ENCODE measurements around the gene SPDYE5.
"Not testable (repeated sequence)": the region's sequence is repeated elsewhere in the genome, so short reads cannot be mapped to it uniquely, and the experiment has no call there.

SPDYE5 gene

GRCh38 chr7:75492020-75492419 is at the start of gene SPDYE5:
SPDYE5 (plus strand) TSS chr7:75492320; CDS start chr7:75494048, 1,728 bp downstream.
- not testable (repeated sequence) for DNase-seq

- DNase-seq: not testable (repeated sequence)
Observed at GRCh38 chr7:75442465-75443111, 49.5 kb upstream of the SPDYE5 start.

- not testable (repeated sequence) for DNase-seq
Observed at GRCh38 chr7:75449946-75450345, 42.2 kb upstream of the SPDYE5 start.

- not testable (repeated sequence) for DNase-seq
Observed at GRCh38 chr7:75452494-75452955, 39.6 kb upstream of the SPDYE5 start.

- DNase-seq: not testable (repeated sequence)
Observed at GRCh38 chr7:75456403-75456802, 35.7 kb upstream of the SPDYE5 start.

- not testable (repeated sequence) for DNase-seq
Observed at GRCh38 chr7:75458034-75458433, 34.1 kb upstream of the SPDYE5 start.

GRCh38 chr7:75460541-75460940 is 31.6 kb upstream of the SPDYE5 start:
- DNase-seq: not testable (repeated sequence)

GRCh38 chr7:75470166-75470565 is 22.0 kb upstream of the SPDYE5 start:
- DNase-seq: not testable (repeated sequence)

- not testable (repeated sequence) for DNase-seq
Observed at GRCh38 chr7:75477457-75477856, 14.7 kb upstream of the SPDYE5 start.

GRCh38 chr7:75480313-75480712 is 11.8 kb upstream of the SPDYE5 start:
- DNase-seq: not testable (repeated sequence)

GRCh38 chr7:75485355-75485978 is 6.7 kb upstream of the SPDYE5 start:
- not testable (repeated sequence) for DNase-seq

GRCh38 chr7:75485979-75486643 is 6.0 kb upstream of the SPDYE5 start, which contains the start of gene POM121C:
POM121C (minus strand) TSS chr7:75486299; CDS start chr7:75441496, 44,803 bp downstream.
- DNase-seq: peak; percentile 72

- DNase-seq: not testable (repeated sequence)
Observed at GRCh38 chr7:75509033-75509432, 16.9 kb downstream of the SPDYE5 start.

GRCh38 chr7:75518842-75519241 is 26.7 kb downstream of the SPDYE5 start:
- not testable (repeated sequence) for DNase-seq

- not testable (repeated sequence) for DNase-seq
Observed at GRCh38 chr7:75521727-75522126, 29.6 kb downstream of the SPDYE5 start.

- not testable (repeated sequence) for DNase-seq
Observed at GRCh38 chr7:75527224-75527722, 35.2 kb downstream of the SPDYE5 start.

- DNase-seq: no peak
Observed at GRCh38 chr7:75531359-75531821, 39.3 kb downstream of the SPDYE5 start.

- no peak for DNase-seq
Observed at GRCh38 chr7:75532639-75533038, 40.5 kb downstream of the SPDYE5 start.

GRCh38 chr7:75533926-75534325 is 41.8 kb downstream of the SPDYE5 start:
- no peak for DNase-seq

- no peak for DNase-seq
Observed at GRCh38 chr7:75534727-75535307, 42.7 kb downstream of the SPDYE5 start.

GRCh38 chr7:75536491-75536890 is 44.4 kb downstream of the SPDYE5 start:
- DNase-seq: no peak

GRCh38 chr7:75536940-75537538 is 44.9 kb downstream of the SPDYE5 start:
- no peak for DNase-seq
